HEK293 (cell line): ENCODE data around the gene CENPS.

ENCODE experiments used
- CTCF ChIA-PET: fragments of 350-600 bp; formaldehyde crosslinking; extraction: SDS; loops from one replicate; lab custom pipeline; 2021; ENCODE audit warnings: antibody characterized with exemption; lab: Yijun Ruan, JAX
- POLR2A ChIA-PET: fragments of 300-600 bp; formaldehyde crosslinking; extraction: SDS; loops from one replicate; lab custom pipeline; 2020; ENCODE audit warnings: antibody characterized with exemption, inconsistent platforms; lab: Yijun Ruan, JAX
- H3K27ac ChIP-seq: fragments of 200-500 bp; sonication (Bioruptor generic); 2 replicates; pipeline ENCODE4 v1.5.1; 2014; ENCODE audit warnings: low read depth, low read length, control low read depth, inconsistent platforms; ENCODE audit errors: extremely low read depth
- H3K36me3 ChIP-seq, 2 experiments: fragments of 200-500 bp in 1 of 2; sonication (Bioruptor generic) in 1 of 2; 1 replicate in 1 of 2; 2 replicates in 1 of 2; pipeline ENCODE4 v1.5.1; 2014 to 2017; ENCODE audit warnings: inconsistent platforms in 2 of 2, low read length in 2 of 2; ENCODE audit not compliant: control insufficient read depth in 2 of 2, insufficient read depth in 1 of 2
- H3K4me1 ChIP-seq: fragments of 200-500 bp; sonication (Bioruptor generic); 2 replicates; pipeline ENCODE4 v1.5.1; 2014; ENCODE audit warnings: mild to moderate bottlenecking, low read length, inconsistent platforms; ENCODE audit not compliant: control insufficient read depth, insufficient read depth
- H3K4me3 ChIP-seq: 2 replicates; pipeline ENCODE4 v1.5.1; 2011; ENCODE audit warnings: low read depth, mild to moderate bottlenecking, control low read depth, low read length, moderate library complexity
- H3K9me3 ChIP-seq: fragments of 200-500 bp; sonication (Bioruptor generic); 2 replicates; pipeline ENCODE4 v1.5.1; 2014; ENCODE audit warnings: low read depth, low read length, inconsistent platforms; ENCODE audit not compliant: control insufficient read depth, insufficient read depth
- BCL11A ChIP-seq: fragments of 450-650 bp; formaldehyde crosslinking; IDR thresholded peaks from 2 replicates; pipeline ENCODE4 v1.5.1; 2016; ENCODE audit warnings: low read depth, missing biosample characterization, missing genetic modification characterization
- GLIS1 ChIP-seq: fragments of 450-650 bp; formaldehyde crosslinking; IDR thresholded peaks from 2 replicates; pipeline ENCODE4 v1.5.1; 2016; ENCODE audit warnings: missing biosample characterization, missing genetic modification characterization
- SETDB1 ChIP-seq: IDR thresholded peaks from one replicate; pipeline ENCODE4 v1.6.1; 2017; ENCODE audit warnings: mild to moderate bottlenecking, low read length, moderate library complexity, mixed read lengths; ENCODE audit not compliant: insufficient read length
- ZEB2 ChIP-seq: fragments of 450-650 bp; formaldehyde crosslinking; IDR thresholded peaks from 2 replicates; pipeline ENCODE4 v1.5.1; 2016; ENCODE audit warnings: missing biosample characterization, missing genetic modification characterization
- ZNF214 ChIP-seq: fragments of 450-650 bp; formaldehyde crosslinking; IDR thresholded peaks from 2 replicates; pipeline ENCODE4 v1.5.1; 2017; ENCODE audit warnings: missing biosample characterization, mild to moderate bottlenecking, missing genetic modification characterization, borderline replicate concordance
- ZNF350 ChIP-seq: fragments of 450-650 bp; formaldehyde crosslinking; IDR thresholded peaks from 2 replicates; pipeline ENCODE4 v1.5.0; 2017; ENCODE audit warnings: missing biosample characterization, mild to moderate bottlenecking, missing genetic modification characterization
- ZNF561 ChIP-seq: fragments of 450-650 bp; IDR thresholded peaks from 2 replicates; pipeline ENCODE4 v1.5.1; 2018; ENCODE audit warnings: missing biosample characterization, missing genetic modification characterization, borderline replicate concordance
- ZNF792 ChIP-seq: fragments of 450-650 bp; formaldehyde crosslinking; IDR thresholded peaks from 2 replicates; pipeline ENCODE4 v1.5.1; 2016; ENCODE audit warnings: missing biosample characterization, missing genetic modification characterization
- ZNF830 ChIP-seq: fragments of 450-650 bp; IDR thresholded peaks from 2 replicates; pipeline ENCODE4 v1.5.0; 2018; ENCODE audit warnings: missing biosample characterization, missing genetic modification characterization, low read depth, mild to moderate bottlenecking, moderate library complexity
- TF ChIP-seq, protein P1 (sequence below): fragments of 450-650 bp; formaldehyde crosslinking; IDR thresholded peaks from 2 replicates; pipeline ENCODE4 v1.5.1; 2016; ENCODE audit warnings: missing biosample characterization, missing genetic modification characterization, borderline replicate concordance
- TF ChIP-seq, protein P2 (sequence below): fragments of 450-650 bp; formaldehyde crosslinking; IDR thresholded peaks from 2 replicates; pipeline ENCODE4 v1.5.1; 2016; ENCODE audit warnings: missing biosample characterization, missing genetic modification characterization
- TF ChIP-seq, protein P3 (sequence below): fragments of 450-650 bp; formaldehyde crosslinking; IDR thresholded peaks from 2 replicates; pipeline ENCODE4 v1.5.1; 2017; ENCODE audit warnings: missing biosample characterization, missing genetic modification characterization
- TF ChIP-seq, protein P4 (sequence below): fragments of 450-650 bp; formaldehyde crosslinking; IDR thresholded peaks from 2 replicates; pipeline ENCODE4 v1.5.1; 2017; ENCODE audit warnings: missing biosample characterization, missing genetic modification characterization

CENPS gene

GRCh38 chr1:10433790-10434189 is 3.6 kb downstream of the CENPS start (continued):
- TF ChIP-seq, protein P1, sequence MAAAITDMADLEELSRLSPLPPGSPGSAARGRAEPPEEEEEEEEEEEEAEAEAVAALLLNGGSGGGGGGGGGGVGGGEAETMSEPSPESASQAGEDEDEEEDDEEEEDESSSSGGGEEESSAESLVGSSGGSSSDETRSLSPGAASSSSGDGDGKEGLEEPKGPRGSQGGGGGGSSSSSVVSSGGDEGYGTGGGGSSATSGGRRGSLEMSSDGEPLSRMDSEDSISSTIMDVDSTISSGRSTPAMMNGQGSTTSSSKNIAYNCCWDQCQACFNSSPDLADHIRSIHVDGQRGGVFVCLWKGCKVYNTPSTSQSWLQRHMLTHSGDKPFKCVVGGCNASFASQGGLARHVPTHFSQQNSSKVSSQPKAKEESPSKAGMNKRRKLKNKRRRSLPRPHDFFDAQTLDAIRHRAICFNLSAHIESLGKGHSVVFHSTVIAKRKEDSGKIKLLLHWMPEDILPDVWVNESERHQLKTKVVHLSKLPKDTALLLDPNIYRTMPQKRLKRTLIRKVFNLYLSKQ (tag by site-specific recombination) = no peak
- TF ChIP-seq, protein P2, sequence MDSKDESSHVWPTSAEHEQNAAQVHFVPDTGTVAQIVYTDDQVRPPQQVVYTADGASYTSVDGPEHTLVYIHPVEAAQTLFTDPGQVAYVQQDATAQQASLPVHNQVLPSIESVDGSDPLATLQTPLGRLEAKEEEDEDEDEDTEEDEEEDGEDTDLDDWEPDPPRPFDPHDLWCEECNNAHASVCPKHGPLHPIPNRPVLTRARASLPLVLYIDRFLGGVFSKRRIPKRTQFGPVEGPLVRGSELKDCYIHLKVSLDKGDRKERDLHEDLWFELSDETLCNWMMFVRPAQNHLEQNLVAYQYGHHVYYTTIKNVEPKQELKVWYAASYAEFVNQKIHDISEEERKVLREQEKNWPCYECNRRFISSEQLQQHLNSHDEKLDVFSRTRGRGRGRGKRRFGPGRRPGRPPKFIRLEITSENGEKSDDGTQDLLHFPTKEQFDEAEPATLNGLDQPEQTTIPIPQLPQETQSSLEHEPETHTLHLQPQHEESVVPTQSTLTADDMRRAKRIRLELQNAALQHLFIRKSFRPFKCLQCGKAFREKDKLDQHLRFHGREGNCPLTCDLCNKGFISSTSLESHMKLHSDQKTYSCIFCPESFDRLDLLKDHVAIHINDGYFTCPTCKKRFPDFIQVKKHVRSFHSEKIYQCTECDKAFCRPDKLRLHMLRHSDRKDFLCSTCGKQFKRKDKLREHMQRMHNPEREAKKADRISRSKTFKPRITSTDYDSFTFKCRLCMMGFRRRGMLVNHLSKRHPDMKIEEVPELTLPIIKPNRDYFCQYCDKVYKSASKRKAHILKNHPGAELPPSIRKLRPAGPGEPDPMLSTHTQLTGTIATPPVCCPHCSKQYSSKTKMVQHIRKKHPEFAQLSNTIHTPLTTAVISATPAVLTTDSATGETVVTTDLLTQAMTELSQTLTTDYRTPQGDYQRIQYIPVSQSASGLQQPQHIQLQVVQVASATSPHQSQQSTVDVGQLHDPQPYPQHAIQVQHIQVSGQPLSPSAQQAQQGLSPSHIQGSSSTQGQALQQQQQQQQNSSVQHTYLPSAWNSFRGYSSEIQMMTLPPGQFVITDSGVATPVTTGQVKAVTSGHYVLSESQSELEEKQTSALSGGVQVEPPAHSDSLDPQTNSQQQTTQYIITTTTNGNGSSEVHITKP (tag by site-specific recombination) = no peak

GRCh38 chr1:10434590-10434989 is 4.4 kb downstream of the CENPS start:
- CTCF ChIA-PET = interaction anchor here (0.7 to 9.3 kb wide), 3 partner anchors 60 to 944 kb away, joined by 3 to 148 read pairs (median 4); no protein-coding TSS in a partner anchor
- Histone ChIP-seq H3K9me3 (no peaks in the 10 kb centered on the region), H3K4me3 (no peak overlapping the region), H3K27ac (no peak overlapping the region), H3K4me1 (no peaks in the 10 kb centered on the region), H3K36me3 (peaks cover 0 to 27% of the 10 kb centered on the region in 2 experiments; a peak in 2 of 3 replicates)
- TF ChIP-seq ZEB2 (no peak), ZNF561 (tag by site-specific recombination) (no peak), ZNF792 (tag by site-specific recombination) (no peak), ZNF830 (tag by site-specific recombination) (no peak), SETDB1 (no peak), ZNF214 (no peak), ZNF350 (tag by site-specific recombination) (no peak)
- POLR2A ChIA-PET = no interaction called here

DNA sequence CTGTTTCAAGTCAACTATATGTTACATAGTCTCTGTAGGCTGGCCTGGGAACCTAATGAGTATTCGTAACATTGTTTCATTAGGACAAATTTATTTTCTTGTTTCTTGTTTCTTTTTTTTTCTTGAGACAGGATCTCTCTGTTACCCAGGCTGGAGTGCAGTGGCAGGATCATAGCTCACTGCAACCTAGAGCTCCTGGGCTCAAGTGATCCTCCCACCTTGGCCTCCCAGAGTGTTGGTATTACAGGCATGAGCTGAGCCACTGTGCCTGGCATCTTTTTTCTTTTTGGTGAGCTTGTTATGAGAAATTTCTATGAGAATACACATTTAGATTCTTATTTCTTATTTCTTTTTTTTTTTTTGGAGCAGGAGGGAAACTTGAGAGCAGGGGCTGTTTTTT is 6.8 kb downstream of the CENPS start:
- Histone ChIP-seq H3K27ac (no peak overlapping the region), H3K9me3 (no peaks in the 10 kb centered on the region), H3K36me3 (peaks cover 4 to 40% of the 10 kb centered on the region in 2 experiments; a peak in 2 of 3 replicates), H3K4me3 (no peak overlapping the region)
- ChIA-PET CTCF (interaction anchor here (0.6 to 9.3 kb wide), 7 partner anchors 8 to 524 kb away, joined by 3 to 148 read pairs (median 4); no protein-coding TSS in a partner anchor), POLR2A (interaction anchor here (0.6 to 1.2 kb wide), 2 partner anchors 38 to 252 kb away, joined by 3 to 6 read pairs; partner anchors contain the start of gene PGD)
- TF ChIP-seq BCL11A (no peak), GLIS1 (tag by site-specific recombination) (peak; percentile 74)
- TF ChIP-seq, protein P3, sequence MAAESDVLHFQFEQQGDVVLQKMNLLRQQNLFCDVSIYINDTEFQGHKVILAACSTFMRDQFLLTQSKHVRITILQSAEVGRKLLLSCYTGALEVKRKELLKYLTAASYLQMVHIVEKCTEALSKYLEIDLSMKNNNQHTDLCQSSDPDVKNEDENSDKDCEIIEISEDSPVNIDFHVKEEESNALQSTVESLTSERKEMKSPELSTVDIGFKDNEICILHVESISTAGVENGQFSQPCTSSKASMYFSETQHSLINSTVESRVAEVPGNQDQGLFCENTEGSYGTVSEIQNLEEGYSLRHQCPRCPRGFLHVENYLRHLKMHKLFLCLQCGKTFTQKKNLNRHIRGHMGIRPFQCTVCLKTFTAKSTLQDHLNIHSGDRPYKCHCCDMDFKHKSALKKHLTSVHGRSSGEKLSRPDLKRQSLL (tag by site-specific recombination) = 0 out of 2 replicates have a peak, but pooled peaks have one; percentile 29
- TF ChIP-seq, protein P4, sequence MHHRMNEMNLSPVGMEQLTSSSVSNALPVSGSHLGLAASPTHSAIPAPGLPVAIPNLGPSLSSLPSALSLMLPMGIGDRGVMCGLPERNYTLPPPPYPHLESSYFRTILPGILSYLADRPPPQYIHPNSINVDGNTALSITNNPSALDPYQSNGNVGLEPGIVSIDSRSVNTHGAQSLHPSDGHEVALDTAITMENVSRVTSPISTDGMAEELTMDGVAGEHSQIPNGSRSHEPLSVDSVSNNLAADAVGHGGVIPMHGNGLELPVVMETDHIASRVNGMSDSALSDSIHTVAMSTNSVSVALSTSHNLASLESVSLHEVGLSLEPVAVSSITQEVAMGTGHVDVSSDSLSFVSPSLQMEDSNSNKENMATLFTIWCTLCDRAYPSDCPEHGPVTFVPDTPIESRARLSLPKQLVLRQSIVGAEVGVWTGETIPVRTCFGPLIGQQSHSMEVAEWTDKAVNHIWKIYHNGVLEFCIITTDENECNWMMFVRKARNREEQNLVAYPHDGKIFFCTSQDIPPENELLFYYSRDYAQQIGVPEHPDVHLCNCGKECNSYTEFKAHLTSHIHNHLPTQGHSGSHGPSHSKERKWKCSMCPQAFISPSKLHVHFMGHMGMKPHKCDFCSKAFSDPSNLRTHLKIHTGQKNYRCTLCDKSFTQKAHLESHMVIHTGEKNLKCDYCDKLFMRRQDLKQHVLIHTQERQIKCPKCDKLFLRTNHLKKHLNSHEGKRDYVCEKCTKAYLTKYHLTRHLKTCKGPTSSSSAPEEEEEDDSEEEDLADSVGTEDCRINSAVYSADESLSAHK (tag by site-specific recombination) = peak; percentile 69; the same call in 1 of the 2 replicates
- TF ChIP-seq, all 188 proteins: peak for 3
- H3K4me1 ChIP-seq = no peaks in the 10 kb centered on the region
